MM.1S (cell line): ENCODE measurements around the gene SNTB2.
"Not testable (repeated sequence)": the region's sequence is repeated elsewhere in the genome, so short reads cannot be mapped to it uniquely, and the experiment has no call there.

ENCODE experiments used
- DNase-seq: peaks from one replicate; pipeline ENCODE4 v3.0.0-alpha.2; 2015
- H2AFZ ChIP-seq: fragments of 300-600 bp; sonication (generic); 2 replicates; pipeline ENCODE4 v1.6.0; 2016; ENCODE audit warnings: antibody characterized with exemption, low read length
- H3F3A ChIP-seq: fragments of 300-600 bp; sonication (generic); 2 replicates; pipeline ENCODE4 v1.6.1; 2016; ENCODE audit warnings: mild to moderate bottlenecking, antibody characterized with exemption, low read length, moderate library complexity, mixed read lengths; ENCODE audit not compliant: insufficient read depth
- H3K27ac ChIP-seq: fragments of 300-600 bp; sonication (generic); 2 replicates; pipeline ENCODE4 v1.5.1; 2016; ENCODE audit warnings: mild to moderate bottlenecking, low read length
- H3K27me3 ChIP-seq: fragments of 300-600 bp; sonication (generic); replicated peaks from 2 replicates; pipeline ENCODE4 v1.6.0; 2016; ENCODE audit warnings: low read length; ENCODE audit not compliant: insufficient read depth
- H3K36me3 ChIP-seq: fragments of 300-600 bp; sonication (generic); replicated peaks from 2 replicates; pipeline ENCODE4 v1.6.1; 2016; ENCODE audit warnings: mild to moderate bottlenecking, low read length, mixed read lengths; ENCODE audit not compliant: insufficient read depth
- H3K4me1 ChIP-seq: fragments of 300-600 bp; sonication (generic); 2 replicates; pipeline ENCODE4 v1.6.1; 2016; ENCODE audit warnings: low read length, mixed read lengths
- H3K4me2 ChIP-seq: fragments of 300-600 bp; sonication (generic); 2 replicates; pipeline ENCODE4 v1.6.0; 2016; ENCODE audit warnings: low read depth, low read length
- H3K4me3 ChIP-seq: fragments of 300-600 bp; sonication (generic); 2 replicates; pipeline ENCODE4 v1.5.1; 2016; ENCODE audit warnings: low read length, mixed read lengths
- H3K79me2 ChIP-seq: fragments of 300-600 bp; sonication (generic); 2 replicates; pipeline ENCODE4 v1.6.1; 2016; ENCODE audit warnings: mixed run types, low read length, mixed read lengths
- H3K9ac ChIP-seq: fragments of 300-600 bp; sonication (generic); 2 replicates; pipeline ENCODE4 v1.6.1; 2016; ENCODE audit warnings: low read length, mixed read lengths
- H3K9me2 ChIP-seq: fragments of 300-600 bp; sonication (generic); replicated peaks from 2 replicates; pipeline ENCODE4 v1.6.1; 2016; ENCODE audit warnings: mild to moderate bottlenecking, low read length, mixed read lengths; ENCODE audit not compliant: insufficient read depth
- H3K9me3 ChIP-seq: fragments of 300-600 bp; sonication (generic); replicated peaks from 2 replicates; pipeline ENCODE4 v1.6.1; 2016; ENCODE audit warnings: mild to moderate bottlenecking, low read length, mixed read lengths; ENCODE audit not compliant: insufficient read depth
- H4K20me1 ChIP-seq: fragments of 300-600 bp; sonication (generic); 2 replicates; pipeline ENCODE4 v1.6.1; 2016; ENCODE audit warnings: mild to moderate bottlenecking, low read length, moderate library complexity, mixed read lengths; ENCODE audit not compliant: insufficient read depth
- EZH2 ChIP-seq: fragments of 300-600 bp; sonication (generic); optimal IDR thresholded peaks from 2 replicates; pipeline ENCODE3; 2017; ENCODE audit warnings: low read depth, mild to moderate bottlenecking, antibody characterized with exemption, low read length, mixed read lengths
- EZH2phosphoT487 ChIP-seq: fragments of 300-600 bp; sonication (generic); IDR thresholded peaks from 2 replicates; pipeline ENCODE4 v1.6.1; 2018; ENCODE audit warnings: antibody characterized with exemption, low read length
- TF ChIP-seq, protein P1 (sequence below): fragments of 300-600 bp; sonication (generic); IDR thresholded peaks from 2 replicates; pipeline ENCODE4 v1.5.1; 2016; ENCODE audit warnings: antibody characterized with exemption, low read length, mixed read lengths

SNTB2 gene

DNA sequence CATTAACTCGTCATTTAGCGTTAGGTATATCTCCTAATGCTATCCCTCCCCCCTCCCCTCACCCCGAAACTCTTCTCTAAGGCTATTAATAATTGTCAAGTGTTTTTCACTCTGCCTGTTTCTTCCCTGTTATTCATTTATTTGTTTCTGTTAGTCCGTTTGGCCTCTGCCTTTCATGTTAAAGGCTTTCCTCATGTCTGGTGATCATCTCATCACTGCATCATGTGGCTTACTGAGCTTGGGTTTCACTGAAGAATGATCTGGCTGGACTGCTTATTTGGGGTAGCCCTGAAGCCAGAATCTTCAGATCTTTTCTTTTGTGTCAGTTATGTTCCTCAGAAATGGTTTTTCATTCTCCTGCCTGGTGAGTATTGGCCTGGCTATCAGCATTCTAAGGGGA is 45.0 kb upstream of the SNTB2 start:
- Histone ChIP-seq H3K9ac (no peak overlapping the region), H3K79me2 (peaks cover 56% of the 10 kb centered on the region), H2AFZ (no peak overlapping the region), H3K4me1 (no peaks in the 10 kb centered on the region), H3K4me3 (no peak overlapping the region), H3K36me3 (peaks cover 25% of the 10 kb centered on the region; the same call in 1 of the 2 replicates), H3F3A (no peaks in the 10 kb centered on the region), H3K27me3 (no peaks in the 10 kb centered on the region), H4K20me1 (no peaks in the 10 kb centered on the region), H3K4me2 (no peak overlapping the region), H3K9me3 (no peaks in the 10 kb centered on the region), H3K27ac (no peak overlapping the region), H3K9me2 (no peaks in the 10 kb centered on the region)
- TF ChIP-seq, protein P1, sequence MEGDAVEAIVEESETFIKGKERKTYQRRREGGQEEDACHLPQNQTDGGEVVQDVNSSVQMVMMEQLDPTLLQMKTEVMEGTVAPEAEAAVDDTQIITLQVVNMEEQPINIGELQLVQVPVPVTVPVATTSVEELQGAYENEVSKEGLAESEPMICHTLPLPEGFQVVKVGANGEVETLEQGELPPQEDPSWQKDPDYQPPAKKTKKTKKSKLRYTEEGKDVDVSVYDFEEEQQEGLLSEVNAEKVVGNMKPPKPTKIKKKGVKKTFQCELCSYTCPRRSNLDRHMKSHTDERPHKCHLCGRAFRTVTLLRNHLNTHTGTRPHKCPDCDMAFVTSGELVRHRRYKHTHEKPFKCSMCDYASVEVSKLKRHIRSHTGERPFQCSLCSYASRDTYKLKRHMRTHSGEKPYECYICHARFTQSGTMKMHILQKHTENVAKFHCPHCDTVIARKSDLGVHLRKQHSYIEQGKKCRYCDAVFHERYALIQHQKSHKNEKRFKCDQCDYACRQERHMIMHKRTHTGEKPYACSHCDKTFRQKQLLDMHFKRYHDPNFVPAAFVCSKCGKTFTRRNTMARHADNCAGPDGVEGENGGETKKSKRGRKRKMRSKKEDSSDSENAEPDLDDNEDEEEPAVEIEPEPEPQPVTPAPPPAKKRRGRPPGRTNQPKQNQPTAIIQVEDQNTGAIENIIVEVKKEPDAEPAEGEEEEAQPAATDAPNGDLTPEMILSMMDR: no peak
- no peak for TF ChIP-seq EZH2
- TF ChIP-seq EZH2phosphoT487: no peak
- DNase-seq: no peak

DNA sequence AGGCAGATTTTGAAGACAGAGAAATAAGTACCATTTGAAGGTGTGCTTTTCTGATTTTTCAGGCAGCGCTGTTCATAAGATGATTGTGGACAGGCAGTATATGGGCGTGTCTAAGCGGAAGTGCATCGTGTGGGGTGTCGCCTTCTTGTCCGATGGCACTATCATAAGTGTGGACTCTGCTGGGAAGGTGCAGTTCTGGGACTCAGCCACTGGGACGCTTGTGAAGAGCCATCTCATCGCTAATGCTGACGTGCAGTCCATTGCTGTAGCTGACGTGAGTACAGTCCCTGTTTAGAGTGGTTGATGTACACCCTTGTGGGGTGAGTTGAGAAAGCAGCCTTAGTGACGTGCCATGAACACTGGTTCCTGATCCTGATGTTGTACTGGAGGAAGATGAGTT is 43.8 kb upstream of the SNTB2 start:
- no peaks in the 10 kb centered on the region for H3K9me2 ChIP-seq
- no peaks in the 10 kb centered on the region for H3K4me1 ChIP-seq
- TF ChIP-seq EZH2 (no peak), EZH2phosphoT487 (no peak)
- TF ChIP-seq, protein P1: no peak
- no peaks in the 10 kb centered on the region for H3K9me3 ChIP-seq
- no peak overlapping the region for H3K4me3 ChIP-seq
- H3F3A ChIP-seq: no peaks in the 10 kb centered on the region
- H3K79me2 ChIP-seq: peaks cover 48% of the 10 kb centered on the region
- no peak overlapping the region for H3K4me2 ChIP-seq
- H3K27me3 ChIP-seq: no peaks in the 10 kb centered on the region
- no peaks in the 10 kb centered on the region for H4K20me1 ChIP-seq
- no peak overlapping the region for H3K9ac ChIP-seq
- H2AFZ ChIP-seq: no peak overlapping the region
- peaks cover 16% of the 10 kb centered on the region; the same call in 1 of the 2 replicates for H3K36me3 ChIP-seq
- H3K27ac ChIP-seq: no peak overlapping the region
- no peak for DNase-seq

DNA sequence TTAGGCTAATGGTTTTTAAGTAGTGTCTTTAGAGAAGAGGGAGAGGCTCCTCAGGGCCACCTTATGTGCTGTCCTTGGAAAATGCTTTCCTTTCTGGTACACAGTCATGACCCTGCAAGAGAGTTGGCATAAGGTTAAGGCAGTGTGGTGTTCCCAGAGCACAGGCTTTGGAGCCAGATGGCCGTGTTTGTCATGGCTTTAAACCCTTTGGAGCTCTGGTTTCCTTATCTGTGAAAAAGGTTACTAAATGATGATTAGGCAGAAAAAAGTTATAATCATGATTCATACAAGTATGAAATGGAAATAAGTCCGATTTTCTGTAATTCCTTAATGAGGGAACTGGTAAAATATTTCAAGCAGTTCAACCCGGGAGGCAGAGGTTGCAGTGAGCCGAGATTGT is 41.3 kb upstream of the SNTB2 start:
- TF ChIP-seq EZH2 (no peak), EZH2phosphoT487 (no peak)
- TF ChIP-seq, protein P1: no peak
- Histone ChIP-seq H3K27ac (no peak overlapping the region), H4K20me1 (no peaks in the 10 kb centered on the region), H3K9me3 (no peaks in the 10 kb centered on the region), H3K36me3 (peaks cover 16% of the 10 kb centered on the region; the same call in 1 of the 2 replicates), H3F3A (no peaks in the 10 kb centered on the region), H3K9ac (no peak overlapping the region), H3K27me3 (no peaks in the 10 kb centered on the region), H3K4me2 (no peak overlapping the region), H3K4me1 (no peaks in the 10 kb centered on the region), H3K79me2 (peaks cover 51% of the 10 kb centered on the region), H2AFZ (no peak overlapping the region), H3K4me3 (no peak overlapping the region), H3K9me2 (no peaks in the 10 kb centered on the region)
- DNase-seq: no peak

DNA sequence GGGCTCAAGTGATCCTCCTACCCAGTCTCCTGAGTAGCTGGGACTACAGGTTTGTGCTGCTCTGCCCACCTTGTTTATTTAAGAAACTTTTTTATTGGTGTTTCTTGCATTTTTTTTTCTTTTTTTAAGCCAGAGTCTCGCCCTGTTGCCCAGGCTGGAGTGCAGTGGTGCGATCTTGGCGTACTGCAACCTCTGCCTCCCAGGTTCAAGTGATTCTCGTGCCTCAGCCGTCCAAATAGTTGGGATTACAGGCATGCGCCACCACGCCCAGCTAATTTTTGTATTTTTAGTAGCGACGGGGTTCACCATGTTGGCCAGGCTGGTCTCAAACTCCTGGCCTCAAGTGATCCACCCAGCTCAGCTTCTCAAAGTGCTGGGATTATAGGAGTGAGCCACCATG is 37.3 kb upstream of the SNTB2 start:
- not testable (repeated sequence) for H3K9me2 ChIP-seq, H3K4me1 ChIP-seq, H3K9ac ChIP-seq, H3K27me3 ChIP-seq, H3F3A ChIP-seq, H4K20me1 ChIP-seq, H2AFZ ChIP-seq, DNase-seq, H3K27ac ChIP-seq, H3K4me2 ChIP-seq, H3K9me3 ChIP-seq, H3K4me3 ChIP-seq, H3K36me3 ChIP-seq
- peaks cover 26% of the 10 kb centered on the region for H3K79me2 ChIP-seq
